Measurements from ENCODE around the gene NPY5R.

GRCh38 chr4:163398238-163398637 is 54.5 kb downstream of the NPY5R start:
- TF ChIP-seq GABPA (IDR thresholded peaks at IDR 0.05; ENCODE audit: low read depth) (no peak), CTCF (IDR thresholded peaks at IDR 0.05; ENCODE audit: insufficient read depth, low read length) (no peak)
- TF ChIP-seq, protein P1, sequence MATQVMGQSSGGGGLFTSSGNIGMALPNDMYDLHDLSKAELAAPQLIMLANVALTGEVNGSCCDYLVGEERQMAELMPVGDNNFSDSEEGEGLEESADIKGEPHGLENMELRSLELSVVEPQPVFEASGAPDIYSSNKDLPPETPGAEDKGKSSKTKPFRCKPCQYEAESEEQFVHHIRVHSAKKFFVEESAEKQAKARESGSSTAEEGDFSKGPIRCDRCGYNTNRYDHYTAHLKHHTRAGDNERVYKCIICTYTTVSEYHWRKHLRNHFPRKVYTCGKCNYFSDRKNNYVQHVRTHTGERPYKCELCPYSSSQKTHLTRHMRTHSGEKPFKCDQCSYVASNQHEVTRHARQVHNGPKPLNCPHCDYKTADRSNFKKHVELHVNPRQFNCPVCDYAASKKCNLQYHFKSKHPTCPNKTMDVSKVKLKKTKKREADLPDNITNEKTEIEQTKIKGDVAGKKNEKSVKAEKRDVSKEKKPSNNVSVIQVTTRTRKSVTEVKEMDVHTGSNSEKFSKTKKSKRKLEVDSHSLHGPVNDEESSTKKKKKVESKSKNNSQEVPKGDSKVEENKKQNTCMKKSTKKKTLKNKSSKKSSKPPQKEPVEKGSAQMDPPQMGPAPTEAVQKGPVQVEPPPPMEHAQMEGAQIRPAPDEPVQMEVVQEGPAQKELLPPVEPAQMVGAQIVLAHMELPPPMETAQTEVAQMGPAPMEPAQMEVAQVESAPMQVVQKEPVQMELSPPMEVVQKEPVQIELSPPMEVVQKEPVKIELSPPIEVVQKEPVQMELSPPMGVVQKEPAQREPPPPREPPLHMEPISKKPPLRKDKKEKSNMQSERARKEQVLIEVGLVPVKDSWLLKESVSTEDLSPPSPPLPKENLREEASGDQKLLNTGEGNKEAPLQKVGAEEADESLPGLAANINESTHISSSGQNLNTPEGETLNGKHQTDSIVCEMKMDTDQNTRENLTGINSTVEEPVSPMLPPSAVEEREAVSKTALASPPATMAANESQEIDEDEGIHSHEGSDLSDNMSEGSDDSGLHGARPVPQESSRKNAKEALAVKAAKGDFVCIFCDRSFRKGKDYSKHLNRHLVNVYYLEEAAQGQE (IDR thresholded peaks at IDR 0.05; ENCODE audit: insufficient replicate concordance, low read depth): no peak

All from HL-60 (cell line).